Panc1 (cell line): ENCODE data around the gene RPN1. TPM values are rescaled to one million over a fixed set of nuclear protein-coding genes. Genes with fewer than 3 reads are reported as not detected.

Experiments
- ATAC-seq: fragments of 200-7000 bp; cut with Tn5 transposase; 2 replicates; pipeline ENCODE4 v1.9.1; 2020; ENCODE audit warnings: mild to moderate bottlenecking, moderate library complexity
- BruUV-seq: library from RNA; stranded (reverse); fragments of 400-500 nt; replicated peaks from 2 replicates; lab custom pipeline; 2021; lab: Mats Ljungman, UMichigan
- CTCF ChIA-PET: fragments of 300-600 bp; sonication (Branson Sonifier 250); formaldehyde crosslinking; loops from one replicate; lab custom pipeline; 2022; ENCODE audit warnings: antibody characterized with exemption; lab: Charles Lee
- POLR2A ChIA-PET: fragments of 300-600 bp; sonication (Branson Sonifier 250); formaldehyde crosslinking; loops from one replicate; lab custom pipeline; 2022; ENCODE audit warnings: antibody characterized with exemption; lab: Charles Lee
- DNase-seq: peaks from one replicate; pipeline ENCODE4 v3.0.0-alpha.2; 2010; ENCODE audit warnings: low read depth, low spot score
- H3K27ac ChIP-seq: 2 replicates; pipeline ENCODE4 v1.5.1; 2011; ENCODE audit warnings: mild to moderate bottlenecking, low read length, inconsistent platforms
- H3K27me3 ChIP-seq: fragments of 200-500 bp; sonication (Bioruptor generic); 2 replicates; pipeline ENCODE4 v1.6.0; 2014; ENCODE audit warnings: low read length, inconsistent platforms; ENCODE audit not compliant: control insufficient read depth, insufficient read depth
- H3K36me3 ChIP-seq: fragments of 200-500 bp; sonication (Bioruptor generic); 2 replicates; pipeline ENCODE4 v1.5.1; 2014; ENCODE audit warnings: inconsistent platforms, mild to moderate bottlenecking, low read length, moderate library complexity; ENCODE audit not compliant: control insufficient read depth, insufficient read depth
- H3K4me1 ChIP-seq: 2 replicates; pipeline ENCODE4 v1.5.1; 2011; ENCODE audit warnings: inconsistent platforms, mild to moderate bottlenecking, low read length, moderate library complexity; ENCODE audit not compliant: control insufficient read depth, insufficient read depth
- H3K4me3 ChIP-seq, 2 experiments: 2 replicates each; pipeline ENCODE4 v1.5.1; 2011 to 2012; ENCODE audit warnings: low read depth in 2 of 2, low read length in 2 of 2, mild to moderate bottlenecking in 2 of 2, inconsistent platforms in 1 of 2, moderate library complexity in 1 of 2
- H3K9me3 ChIP-seq: fragments of 200-500 bp; sonication (Bioruptor generic); 2 replicates; pipeline ENCODE4 v1.5.1; 2014; ENCODE audit warnings: low read depth, mild to moderate bottlenecking, inconsistent platforms, low read length, moderate library complexity; ENCODE audit not compliant: control insufficient read depth, insufficient read depth
- CTCF ChIP-seq: fragments of 450-650 bp; IDR thresholded peaks from 2 replicates; pipeline ENCODE4 v1.5.1; 2017; ENCODE audit warnings: mild to moderate bottlenecking
- POLR2AphosphoS5 ChIP-seq: IDR thresholded peaks from 2 replicates; pipeline ENCODE4 v1.6.1; 2012; ENCODE audit warnings: mild to moderate bottlenecking, low read depth, low read length, moderate library complexity
- REST ChIP-seq, 2 experiments: IDR thresholded peaks; 2 replicates each; pipeline ENCODE4 v1.6.1; 2011 to 2012; ENCODE audit warnings: low read depth in 2 of 2, control low read depth in 1 of 2, low read length in 1 of 2, mild to moderate bottlenecking in 1 of 2, moderate library complexity in 1 of 2; ENCODE audit not compliant: insufficient read depth in 1 of 2
- SIN3A ChIP-seq: IDR thresholded peaks from 2 replicates; pipeline ENCODE4 v1.6.1; 2012; ENCODE audit warnings: low read depth, mild to moderate bottlenecking, low read length, moderate library complexity, borderline replicate concordance; ENCODE audit not compliant: insufficient read depth
- TCF7L2 ChIP-seq: IDR thresholded peaks from 2 replicates; pipeline ENCODE4 v1.6.1; 2011; ENCODE audit warnings: mild to moderate bottlenecking, low read depth, low read length, inconsistent platforms
- in situ Hi-C: cut with HindIII; loops from 2 replicates; pipeline ENCODE4 v1.10.0; 2016; ENCODE audit warnings: low sequenced_read_pairs, low pct_unique_long_range_greater_than_20kb
- intact Hi-C: fragments of 100-400 bp; cut with micrococcal nuclease; formaldehyde crosslinking; loops from one replicate; pipeline ENCODE4 v1.10.0; 2022; ENCODE audit not compliant: unreplicated experiment
- total RNA-seq: library from RNA; stranded (reverse); gene quantifications from one replicate; pipeline ENCODE4 v1.2.1, GENCODE V29; 2021; ENCODE audit not compliant: unreplicated experiment

RPN1 gene
- total RNA-seq, 1 experiment from 2014 or later = 320 TPM

GRCh38 chr3:128619146-128619890 is 31.3 kb downstream of the RPN1 start:
- intact Hi-C loops (no loop called here), in situ Hi-C loops (no loop called here)
- Histone ChIP-seq H3K9me3 (no peaks in the 10 kb centered on the region), H3K4me1 (0 out of 2 replicates have a peak, but pooled peaks cover 3% of the 10 kb centered on the region), H3K4me3 (no peak overlapping the region), H3K36me3 (peaks cover 17% of the 10 kb centered on the region), H3K27me3 (no peaks in the 10 kb centered on the region), H3K27ac (no peak overlapping the region)
- TF ChIP-seq SIN3A = no peak
- no peak for TF ChIP-seq TCF7L2
- TF ChIP-seq REST (IDR thresholded peaks at IDR 0.05; ENCODE audit: insufficient read depth in 1 of 2, low read depth in 2 of 2, low read length in 1 of 2) = no peak
- TF ChIP-seq POLR2AphosphoS5 = no peak
- TF ChIP-seq CTCF = no peak
- ChIA-PET CTCF (interaction anchor here (0.6 kb wide), 1 partner anchor 351 kb away, joined by 3 read pairs; no protein-coding TSS in a partner anchor), POLR2A (no interaction called here)
- DNase-seq = peak; percentile 61
- BruUV-seq = no TSS peak
- ATAC-seq = no peak

- no peak for DNase-seq
- intact Hi-C loops = no loop called here
- Histone ChIP-seq H3K27me3 (no peaks in the 10 kb centered on the region), H3K4me1 (0 out of 2 replicates have a peak, but pooled peaks cover 3% of the 10 kb centered on the region), H3K27ac (peak overlapping the region; percentile 46), H3K4me3 (peak overlapping the region; percentile 42 to 68), H3K36me3 (peaks cover 17% of the 10 kb centered on the region), H3K9me3 (no peaks in the 10 kb centered on the region)
- CTCF ChIA-PET = interaction anchor here (0.6 kb wide), 1 partner anchor 15 kb away, joined by 3 read pairs; no protein-coding TSS in a partner anchor
- TSS peak; percentile 30 for BruUV-seq
- TF ChIP-seq TCF7L2 = no peak
- no peak for TF ChIP-seq POLR2AphosphoS5
- TF ChIP-seq CTCF = no peak
- no peak for TF ChIP-seq SIN3A
- no peak for TF ChIP-seq REST (IDR thresholded peaks at IDR 0.05; ENCODE audit: insufficient read depth in 1 of 2, low read depth in 2 of 2, low read length in 1 of 2)
- no peak for ATAC-seq
- POLR2A ChIA-PET = no interaction called here
- in situ Hi-C loops = no loop called here
These were observed 32.3 kb downstream of the RPN1 start for GRCh38 chr3:128618398-128618726.
